Measurements from ENCODE around the gene CFAP99. TPM values are rescaled to one million over a fixed set of nuclear protein-coding genes. Genes with fewer than 3 reads are reported as not detected.
"Not testable (repeated sequence)": the region's sequence is repeated elsewhere in the genome, so short reads cannot be mapped to it uniquely, and the experiment has no call there.

CFAP99 gene
- total RNA-seq, 2 donors from 2014 or later, result not detected

DNA sequence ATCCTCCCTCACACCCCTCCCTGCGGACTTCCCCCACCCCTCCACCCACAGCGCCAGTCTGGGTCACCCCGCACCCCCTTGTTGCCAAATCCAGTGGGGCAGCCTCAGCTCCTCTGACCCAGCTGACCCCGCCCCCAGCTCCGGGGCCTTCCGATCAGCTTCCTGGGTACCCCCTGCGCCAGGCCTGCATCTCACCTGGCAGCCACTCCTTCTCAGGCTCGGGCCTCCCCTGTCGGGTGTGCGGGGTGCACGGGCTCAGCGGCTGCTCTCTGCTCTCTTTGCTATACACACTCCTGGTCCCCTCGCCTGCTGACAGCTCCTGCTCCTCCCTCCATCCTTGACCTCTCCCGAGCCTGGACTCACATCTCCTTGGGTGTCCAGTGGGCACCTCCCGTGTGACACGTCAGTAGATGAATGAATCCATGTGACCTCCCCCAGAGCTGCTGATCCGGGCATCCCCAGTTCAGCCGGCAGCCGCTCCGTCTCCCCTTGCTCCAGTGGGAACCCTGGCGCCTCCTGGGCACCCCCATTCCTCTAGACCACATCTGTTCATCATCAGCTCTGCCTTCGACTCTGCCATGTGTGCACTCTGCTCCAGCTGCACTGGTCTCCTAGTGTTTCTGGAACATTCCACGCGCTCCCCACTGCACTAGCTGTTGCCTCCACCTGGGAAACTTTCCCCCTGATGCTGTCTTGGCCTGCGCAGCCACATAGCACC is 9.9 kb downstream of the CFAP99 start:
- no peaks in the 10 kb centered on the region for H3K9me3 ChIP-seq
- H3K27ac ChIP-seq, result no peak overlapping the region
- DNase-seq (ENCODE audit: low spot score), result no peak
- no peaks in the 10 kb centered on the region for H3K4me1 ChIP-seq
- H3K27me3 ChIP-seq, result no peaks in the 10 kb centered on the region
- TF ChIP-seq, protein P1, sequence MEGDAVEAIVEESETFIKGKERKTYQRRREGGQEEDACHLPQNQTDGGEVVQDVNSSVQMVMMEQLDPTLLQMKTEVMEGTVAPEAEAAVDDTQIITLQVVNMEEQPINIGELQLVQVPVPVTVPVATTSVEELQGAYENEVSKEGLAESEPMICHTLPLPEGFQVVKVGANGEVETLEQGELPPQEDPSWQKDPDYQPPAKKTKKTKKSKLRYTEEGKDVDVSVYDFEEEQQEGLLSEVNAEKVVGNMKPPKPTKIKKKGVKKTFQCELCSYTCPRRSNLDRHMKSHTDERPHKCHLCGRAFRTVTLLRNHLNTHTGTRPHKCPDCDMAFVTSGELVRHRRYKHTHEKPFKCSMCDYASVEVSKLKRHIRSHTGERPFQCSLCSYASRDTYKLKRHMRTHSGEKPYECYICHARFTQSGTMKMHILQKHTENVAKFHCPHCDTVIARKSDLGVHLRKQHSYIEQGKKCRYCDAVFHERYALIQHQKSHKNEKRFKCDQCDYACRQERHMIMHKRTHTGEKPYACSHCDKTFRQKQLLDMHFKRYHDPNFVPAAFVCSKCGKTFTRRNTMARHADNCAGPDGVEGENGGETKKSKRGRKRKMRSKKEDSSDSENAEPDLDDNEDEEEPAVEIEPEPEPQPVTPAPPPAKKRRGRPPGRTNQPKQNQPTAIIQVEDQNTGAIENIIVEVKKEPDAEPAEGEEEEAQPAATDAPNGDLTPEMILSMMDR (IDR thresholded peaks at IDR 0.05), result no peak
- H3K36me3 ChIP-seq, result no peaks in the 10 kb centered on the region
- no peak overlapping the region for H3K4me3 ChIP-seq

DNA sequence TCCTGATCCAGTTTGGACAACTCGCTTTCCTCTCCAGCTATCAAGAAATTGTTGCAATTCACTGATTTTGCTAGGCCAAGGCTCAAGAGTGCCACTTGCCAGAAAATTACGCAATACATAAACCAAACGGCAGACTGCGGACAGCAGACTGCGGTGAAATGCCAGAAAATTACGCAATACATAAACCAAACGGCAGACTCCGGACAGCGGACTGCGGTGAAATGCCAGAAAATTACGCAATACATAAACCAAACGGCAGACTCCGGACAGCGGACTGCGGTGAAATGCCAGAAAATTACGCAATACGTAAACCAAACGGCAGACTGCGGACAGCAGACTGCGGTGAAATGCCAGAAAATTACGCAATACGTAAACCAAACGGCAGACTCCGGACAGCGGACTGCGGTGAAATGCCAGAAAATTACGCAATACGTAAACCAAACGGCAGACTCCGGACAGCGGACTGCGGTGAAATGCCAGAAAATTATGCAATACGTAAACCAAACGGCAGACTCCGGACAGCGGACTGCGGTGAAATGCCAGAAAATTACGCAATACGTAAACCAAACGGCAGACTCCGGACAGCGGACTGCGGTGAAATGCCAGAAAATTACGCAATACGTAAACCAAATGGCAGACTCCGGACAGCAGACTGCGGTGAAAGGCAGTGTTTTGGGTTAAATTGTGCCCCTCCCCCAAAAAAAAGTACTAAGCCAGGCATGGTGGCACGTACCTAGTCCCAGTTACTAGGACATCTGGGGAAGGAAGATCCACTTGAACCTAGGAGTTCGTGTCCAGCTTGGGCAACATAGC is 11.4 kb downstream of the CFAP99 start:
- not testable (repeated sequence) for H3K9me3 ChIP-seq; H3K4me3 ChIP-seq; H3K27me3 ChIP-seq; H3K36me3 ChIP-seq; H3K27ac ChIP-seq; DNase-seq (ENCODE audit: low spot score); H3K4me1 ChIP-seq

DNA sequence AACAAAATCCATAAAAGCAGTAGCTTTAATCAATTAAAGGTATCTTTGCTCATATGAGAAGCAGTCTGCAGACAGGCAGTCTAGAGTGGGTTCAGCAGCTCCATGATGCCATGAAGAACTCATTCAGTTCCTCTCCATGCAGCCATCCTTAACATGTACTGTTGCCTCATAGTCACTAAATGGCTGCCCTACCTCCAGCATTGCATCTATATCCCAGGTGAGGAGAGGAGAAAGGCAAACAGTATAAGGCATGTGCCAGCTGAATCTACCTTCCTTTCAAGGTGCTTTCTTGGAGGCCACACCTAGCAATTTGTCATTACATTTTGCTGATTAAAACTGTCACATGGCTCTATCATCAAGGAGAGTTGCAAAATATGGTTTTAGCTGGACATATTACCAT is 13.2 kb downstream of the CFAP99 start:
- Histone ChIP-seq H3K36me3 (no peaks in the 10 kb centered on the region), H3K27me3 (no peaks in the 10 kb centered on the region), H3K4me1 (no peaks in the 10 kb centered on the region), H3K4me3 (no peak overlapping the region), H3K9me3 (no peaks in the 10 kb centered on the region), H3K27ac (no peak overlapping the region)
- TF ChIP-seq, protein P1 (IDR thresholded peaks at IDR 0.05), result no peak
- DNase-seq (ENCODE audit: low spot score), result no peak

GRCh38 chr4:2432991-2433530 is 14.3 kb downstream of the CFAP99 start:
- no peaks in the 10 kb centered on the region for H3K36me3 ChIP-seq
- no peaks in the 10 kb centered on the region for H3K27me3 ChIP-seq
- H3K27ac ChIP-seq, result no peak overlapping the region
- TF ChIP-seq, protein P1 (IDR thresholded peaks at IDR 0.05), result no peak
- no peaks in the 10 kb centered on the region for H3K4me1 ChIP-seq
- H3K9me3 ChIP-seq, result no peaks in the 10 kb centered on the region
- no peak overlapping the region for H3K4me3 ChIP-seq
- DNase-seq (ENCODE audit: low spot score), result no peak

DNA sequence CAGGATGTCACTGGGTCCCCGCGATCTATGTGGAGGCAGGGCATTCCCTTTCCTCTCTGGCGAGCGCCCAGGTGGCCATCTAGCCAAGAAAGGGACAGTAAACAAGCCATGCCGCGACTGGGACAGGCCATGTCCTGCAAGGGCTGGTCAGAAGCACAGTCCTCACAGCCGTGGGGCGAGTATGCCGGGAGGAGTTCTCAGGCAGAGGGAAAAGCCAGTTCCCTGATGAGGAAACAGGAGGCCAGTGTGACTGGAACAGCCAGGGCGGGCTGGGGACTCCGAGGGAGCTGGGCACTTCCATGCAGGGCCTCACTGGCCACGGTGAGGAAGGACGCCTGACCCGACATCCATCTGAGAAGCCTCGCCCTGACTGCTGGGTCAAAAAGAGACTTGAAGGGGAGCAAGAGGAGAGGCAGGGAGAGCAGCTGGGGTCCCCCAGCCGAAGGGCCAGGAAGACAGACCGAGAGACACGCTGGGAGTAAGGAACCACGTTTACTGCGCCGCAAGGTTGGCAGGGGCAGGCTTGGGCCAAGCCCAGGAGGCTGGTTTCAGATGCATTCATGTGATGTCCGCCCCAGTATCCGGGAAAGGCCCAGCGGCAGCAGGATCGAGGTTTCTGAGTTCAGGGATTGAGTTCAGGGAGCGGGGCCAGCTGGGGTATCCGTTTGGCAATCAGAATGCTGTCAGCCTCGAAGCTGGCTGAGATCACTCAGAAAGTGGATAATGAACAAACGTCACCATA is 15.0 kb downstream of the CFAP99 start:
- H3K36me3 ChIP-seq, result no peaks in the 10 kb centered on the region
- no peaks in the 10 kb centered on the region for H3K27me3 ChIP-seq
- no peak overlapping the region for H3K4me3 ChIP-seq
- H3K27ac ChIP-seq, result no peak overlapping the region
- no peaks in the 10 kb centered on the region for H3K9me3 ChIP-seq
- TF ChIP-seq, protein P1 (IDR thresholded peaks at IDR 0.05), result no peak
- DNase-seq (ENCODE audit: low spot score), result no peak
- no peaks in the 10 kb centered on the region for H3K4me1 ChIP-seq

DNA sequence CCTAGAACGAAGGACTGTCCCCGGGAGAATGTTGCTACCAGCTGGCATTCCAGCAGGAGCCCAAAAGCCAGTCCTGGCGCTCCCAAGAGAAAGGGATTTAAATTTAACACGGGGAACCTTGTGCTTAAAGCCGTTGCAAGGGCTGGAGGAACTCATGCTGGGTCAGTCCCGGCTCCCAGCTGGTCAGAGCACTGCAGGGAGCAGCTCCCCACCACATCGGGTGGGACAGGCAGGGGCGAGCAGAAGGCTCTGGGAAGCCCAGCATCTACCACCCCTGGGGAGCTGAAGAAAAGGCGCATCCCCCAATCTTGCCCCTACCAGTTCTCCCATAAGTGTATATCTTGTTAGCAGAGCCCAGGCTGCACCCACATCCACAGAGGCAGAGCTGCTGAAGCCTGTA is 15.7 kb downstream of the CFAP99 start:
- Histone ChIP-seq H3K4me1 (no peaks in the 10 kb centered on the region), H3K36me3 (no peaks in the 10 kb centered on the region), H3K27me3 (no peaks in the 10 kb centered on the region), H3K27ac (no peak overlapping the region), H3K9me3 (no peaks in the 10 kb centered on the region), H3K4me3 (no peak overlapping the region)
- TF ChIP-seq, protein P1 (IDR thresholded peaks at IDR 0.05), result no peak
- no peak for DNase-seq (ENCODE audit: low spot score)
